GM19324 (cell line): ENCODE measurements around the gene L1CAM.
"Not testable (repeated sequence)": the region's sequence is repeated elsewhere in the genome, so short reads cannot be mapped to it uniquely, and the experiment has no call there.

Experiments
- ATAC-seq: cut with Tn5 transposase; IDR thresholded peaks from one replicate; pipeline ENCODE4 v1.9.1; 2021; ENCODE audit warnings: mild to moderate bottlenecking, moderate library complexity; ENCODE audit not compliant: unreplicated experiment, low FRiP score

The L1CAM gene

GRCh38 chrX:153831429-153832150 lies 54.4 kb downstream of the L1CAM start:
- ATAC-seq: no peak

- ATAC-seq: no peak
Observed at GRCh38 chrX:153830640-153831428, 55.1 kb downstream of the L1CAM start.

DNA sequence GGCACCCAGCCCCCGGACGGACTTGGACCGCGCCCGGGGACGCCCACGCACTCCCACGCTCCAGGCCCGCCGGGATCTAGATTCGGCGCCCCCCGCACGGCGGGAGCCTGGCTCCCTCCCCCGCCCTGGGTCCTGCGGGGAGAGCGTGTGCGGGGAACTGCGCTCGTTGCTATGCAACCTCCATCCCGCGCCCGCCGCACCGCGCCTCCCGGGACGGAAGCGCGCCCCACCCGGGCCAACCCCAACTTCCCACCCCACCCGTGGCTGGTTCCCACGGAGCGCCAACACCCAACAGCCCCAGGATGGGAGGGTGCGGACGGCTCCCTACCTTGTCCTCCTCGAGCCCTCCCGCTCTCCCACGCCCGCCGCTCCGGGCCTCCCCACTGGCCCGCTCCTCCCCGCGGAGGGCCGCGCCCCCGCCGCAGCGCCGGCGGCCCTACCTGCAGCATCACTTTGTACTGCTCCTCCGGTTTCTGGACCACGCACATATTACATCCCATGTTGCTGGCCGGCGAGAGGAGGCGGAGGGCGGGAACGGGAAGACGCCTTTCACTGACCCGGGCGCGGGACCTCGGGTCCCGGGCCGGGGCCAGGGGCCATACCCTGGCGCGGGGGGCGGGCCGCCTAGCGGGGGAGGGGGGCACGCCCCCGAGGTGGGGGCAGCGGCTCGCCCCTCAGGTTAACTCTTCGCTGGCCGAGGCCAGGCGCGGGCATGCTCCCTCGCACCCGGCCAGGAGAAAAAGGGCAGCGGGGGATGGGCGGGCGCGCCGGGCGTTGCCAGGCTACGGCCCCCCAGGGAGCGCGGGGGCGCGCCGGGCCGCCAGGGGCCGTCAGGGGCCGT lies 56.0 kb downstream of the L1CAM start, which contains the start of gene PDZD4:
Gene PDZD4, minus strand, starts transcription at position 746 of the 841 bp plus-strand sequence. Its CDS starts 246 bp downstream, at position 500.
- ATAC-seq: no peak

- ATAC-seq: no peak
Observed at GRCh38 chrX:153829549-153829798, 56.5 kb downstream of the L1CAM start.

- no peak for ATAC-seq
Observed at GRCh38 chrX:153828723-153829548, 57.0 kb downstream of the L1CAM start.

DNA sequence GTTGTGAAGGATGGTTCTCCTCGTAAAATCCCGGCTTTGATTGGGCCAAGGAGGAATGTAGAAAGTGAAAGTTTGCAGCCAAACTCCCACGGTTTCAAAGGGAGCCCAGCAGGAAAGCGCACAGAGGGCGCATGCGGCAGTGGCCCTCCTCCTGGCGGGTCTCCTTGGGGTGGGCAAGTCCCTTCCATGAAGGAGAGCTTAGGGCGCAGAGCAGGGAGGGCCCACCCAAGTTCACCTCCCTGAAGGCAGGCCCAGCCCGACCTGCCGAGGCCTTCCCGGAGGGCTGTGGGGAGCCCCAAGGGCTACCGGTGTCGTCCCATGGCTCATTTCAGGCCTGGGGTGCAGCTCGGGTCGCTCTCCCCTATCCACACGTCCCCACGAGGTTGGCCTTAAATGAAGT lies 57.7 kb downstream of the L1CAM start:
- ATAC-seq: no peak

- no peak for ATAC-seq
Observed at GRCh38 chrX:153827903-153828302, 58.1 kb downstream of the L1CAM start.

DNA sequence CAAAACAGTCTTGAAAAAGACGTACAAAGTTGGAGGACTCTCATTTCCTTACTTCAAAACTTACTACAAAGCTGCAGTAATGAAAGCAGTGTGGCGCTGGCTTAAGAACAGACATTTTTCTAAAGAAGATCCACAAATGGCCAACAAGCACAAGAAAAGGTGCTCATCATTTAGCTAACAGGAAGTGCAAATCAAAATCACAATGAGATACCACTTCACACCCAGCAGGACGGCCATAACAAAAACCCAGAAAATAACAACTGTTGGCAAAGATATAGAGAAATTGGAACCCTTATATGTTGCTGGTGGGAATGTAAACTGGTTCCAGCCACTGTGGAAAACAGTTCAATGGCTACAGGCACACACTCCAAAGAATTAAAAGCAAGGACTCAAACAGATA lies 59.0 kb downstream of the L1CAM start:
- no peak for ATAC-seq

- ATAC-seq: no peak
Observed at GRCh38 chrX:153825042-153825441, 60.9 kb downstream of the L1CAM start.

GRCh38 chrX:153824348-153824747 lies 61.6 kb downstream of the L1CAM start:
- ATAC-seq: no peak

DNA sequence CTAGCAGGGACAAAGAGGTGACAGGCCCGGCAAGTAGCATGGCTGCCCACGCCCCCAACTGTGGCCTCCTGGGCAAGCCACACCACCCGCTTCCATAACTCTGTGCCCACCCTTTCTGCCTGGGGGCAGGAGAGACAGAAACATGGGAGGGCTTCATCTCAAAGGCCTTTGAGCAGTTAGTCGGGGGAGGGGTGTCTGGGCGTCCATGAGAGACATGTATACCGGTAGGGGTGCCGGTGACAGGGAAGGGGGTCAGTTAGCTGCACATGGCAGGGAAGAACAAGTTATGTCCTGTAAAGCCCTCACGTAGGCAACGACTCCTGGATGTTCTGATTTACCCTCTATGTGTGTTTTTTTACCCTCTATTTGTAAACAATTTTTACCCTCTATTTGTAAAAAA lies 64.9 kb downstream of the L1CAM start:
- no peak for ATAC-seq

DNA sequence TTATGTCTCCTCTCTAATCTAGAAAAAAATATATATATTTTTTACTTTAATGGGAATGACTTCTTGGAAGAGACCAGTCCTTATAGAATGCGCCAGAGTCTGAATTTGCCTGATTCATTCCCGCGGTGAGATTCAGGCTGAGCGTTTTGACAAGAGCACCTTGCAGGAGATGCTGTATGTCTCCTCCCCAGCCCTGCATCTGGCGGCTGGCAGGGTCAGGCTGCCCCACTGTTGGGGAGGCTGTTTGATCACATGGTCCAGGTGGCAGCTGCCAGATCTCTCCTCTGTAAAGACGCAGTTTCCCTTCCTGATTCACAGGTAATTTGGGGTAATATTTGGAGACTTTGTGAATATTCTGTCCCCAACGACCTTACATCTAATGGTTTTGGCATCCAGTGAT lies 65.4 kb downstream of the L1CAM start:
- no peak for ATAC-seq

DNA sequence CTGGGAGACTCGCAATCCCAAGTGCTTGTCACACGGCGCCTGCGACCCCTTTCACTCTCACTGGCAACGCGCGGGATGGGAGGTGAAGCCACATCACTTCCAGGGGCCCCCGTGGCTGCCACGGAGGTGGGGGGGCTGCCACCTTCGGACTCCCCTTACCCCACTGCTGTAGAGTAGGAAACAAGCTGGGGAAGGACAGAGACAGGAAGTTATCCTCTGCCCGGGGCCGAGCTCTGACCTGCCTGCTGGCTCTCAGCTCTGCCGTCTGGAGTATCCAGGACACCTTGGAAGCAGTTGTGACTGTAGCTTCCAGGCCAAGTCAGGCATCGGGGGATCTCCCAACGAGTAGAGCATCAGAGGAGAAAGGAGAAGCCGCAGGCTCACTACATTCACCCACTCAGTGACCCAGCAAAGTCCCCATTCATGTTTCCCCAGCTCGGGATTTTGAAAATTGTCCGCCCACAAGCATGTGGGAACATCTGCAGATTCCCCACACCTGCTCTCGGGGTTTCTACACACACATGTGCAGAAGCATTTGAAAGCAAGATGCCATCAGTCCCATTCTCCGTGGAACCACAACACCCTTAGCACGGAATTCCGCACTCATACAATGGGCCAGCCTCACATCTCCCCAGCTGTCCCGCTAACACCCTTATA lies 66.5 kb downstream of the L1CAM start:
- no peak for ATAC-seq

- no peak for ATAC-seq
Observed at GRCh38 chrX:153818571-153819383, 67.2 kb downstream of the L1CAM start.

DNA sequence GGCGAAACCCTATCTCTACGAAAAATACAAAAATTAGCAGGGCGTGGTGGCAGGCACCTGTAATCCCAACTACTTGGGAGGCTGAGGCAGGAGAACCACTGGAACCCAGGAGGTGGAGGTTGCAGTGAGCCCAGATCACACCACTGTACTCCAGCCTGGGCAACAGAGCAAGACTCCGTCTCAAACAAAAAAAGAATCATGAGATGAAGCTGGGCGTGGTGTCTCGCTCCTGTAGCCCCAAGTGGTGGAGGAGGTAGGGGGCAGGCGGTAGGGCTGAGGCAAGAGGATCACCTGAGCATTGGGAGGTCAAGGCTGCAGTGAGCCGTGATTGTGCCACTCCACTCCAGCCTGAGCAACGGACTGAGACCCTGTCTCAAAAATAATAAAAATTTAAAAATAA lies 67.9 kb downstream of the L1CAM start:
- not testable (repeated sequence) for ATAC-seq

DNA sequence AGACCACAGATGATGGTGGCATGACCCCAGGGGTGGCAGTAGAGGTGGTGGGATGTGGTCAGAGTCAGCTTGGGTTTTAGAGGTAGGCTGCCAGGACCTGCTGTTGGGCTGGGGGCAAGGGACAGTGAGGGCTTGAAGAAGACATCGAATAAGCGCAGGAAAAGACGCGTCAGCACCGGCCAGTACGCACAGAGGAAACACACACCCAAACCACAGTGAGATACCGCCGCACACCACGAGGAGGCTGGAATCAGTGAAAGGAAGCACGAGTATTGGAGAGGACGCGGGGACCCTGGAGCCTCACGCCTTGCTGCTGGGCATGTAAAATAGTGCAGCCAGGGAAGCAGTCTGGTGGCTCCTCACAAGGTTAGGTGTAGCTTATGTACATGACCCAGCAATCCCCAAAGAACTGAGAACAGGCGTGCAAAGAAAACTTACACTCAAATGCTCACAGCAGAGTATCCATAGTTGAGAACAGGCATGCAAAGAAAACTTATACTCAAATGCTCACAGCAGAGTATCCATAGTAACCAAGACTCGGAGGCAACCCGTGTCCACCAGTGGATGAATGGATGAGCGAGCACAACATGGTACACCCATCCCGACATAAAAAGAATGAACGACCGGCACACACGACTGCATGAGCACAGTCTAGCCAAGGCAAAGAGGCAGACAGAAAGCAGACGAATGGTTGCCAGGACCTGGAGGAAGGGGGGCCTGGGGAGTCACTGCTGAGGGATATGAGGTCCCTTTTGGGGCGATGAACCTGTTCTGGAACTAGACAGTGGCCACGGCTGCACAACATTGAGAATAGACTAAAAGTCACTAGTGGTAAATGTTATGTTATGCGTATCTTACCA lies 68.9 kb downstream of the L1CAM start:
- ATAC-seq: no peak

DNA sequence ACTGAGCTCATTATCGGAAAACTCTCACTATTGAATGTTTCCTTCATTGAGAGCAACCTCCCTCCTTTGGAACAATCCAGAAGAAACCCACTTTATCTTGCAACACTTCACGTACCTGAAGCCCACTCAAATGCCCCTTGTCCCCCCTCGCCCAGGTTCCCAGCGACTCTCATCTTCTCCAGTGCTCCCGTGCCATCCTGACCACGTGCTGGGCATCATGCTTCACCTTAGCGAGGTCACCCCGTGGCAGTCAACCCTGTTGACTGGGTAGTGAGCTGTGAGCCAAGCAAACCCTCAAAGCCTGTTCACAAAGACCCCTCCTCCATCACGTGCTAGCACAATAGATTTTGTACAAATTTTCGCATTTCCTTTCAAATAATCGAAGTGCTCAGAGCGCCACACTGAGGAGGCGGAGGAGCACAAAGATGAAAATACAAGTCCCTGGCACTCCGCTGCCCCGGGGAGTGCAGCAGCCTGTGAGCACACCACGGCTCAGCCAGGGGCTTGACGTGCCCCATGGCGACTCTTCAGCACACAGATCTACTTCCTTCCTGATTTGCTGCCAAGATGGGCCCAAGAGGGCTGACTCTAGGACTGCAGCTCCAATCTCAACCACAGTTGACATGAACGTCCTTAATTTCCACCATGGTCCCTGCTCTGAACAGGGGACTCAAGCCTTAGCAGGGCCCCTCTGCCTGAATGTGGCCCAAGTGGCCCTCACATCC lies 71.2 kb downstream of the L1CAM start:
- no peak for ATAC-seq

DNA sequence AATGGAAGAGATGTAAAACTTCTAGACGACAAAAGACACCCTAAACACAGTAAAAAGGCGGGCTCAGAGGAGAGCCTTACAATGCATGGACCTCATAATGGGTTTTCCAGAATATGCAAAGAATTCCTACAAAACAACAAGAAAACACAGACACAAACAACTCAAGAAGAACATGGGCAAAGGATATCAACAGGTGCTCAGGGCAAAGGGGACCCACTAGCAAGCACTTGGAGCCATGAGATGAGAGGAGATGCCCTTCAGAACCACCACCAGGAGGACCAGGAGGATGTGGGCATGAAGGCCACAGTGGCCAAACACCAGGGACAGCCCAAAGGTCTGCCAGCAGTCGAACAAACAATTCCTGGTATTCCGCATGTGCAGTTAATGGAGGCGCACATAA lies 72.8 kb downstream of the L1CAM start:
- ATAC-seq: no peak
